Measurements from ENCODE around the gene GPR158. TPM values are rescaled to one million over a fixed set of nuclear protein-coding genes. Genes with fewer than 3 reads are reported as not detected.
"Not testable (repeated sequence)": the region's sequence is repeated elsewhere in the genome, so short reads cannot be mapped to it uniquely, and the experiment has no call there.

GPR158 gene
- total RNA-seq, 1 donor, result 0.43 TPM

DNA sequence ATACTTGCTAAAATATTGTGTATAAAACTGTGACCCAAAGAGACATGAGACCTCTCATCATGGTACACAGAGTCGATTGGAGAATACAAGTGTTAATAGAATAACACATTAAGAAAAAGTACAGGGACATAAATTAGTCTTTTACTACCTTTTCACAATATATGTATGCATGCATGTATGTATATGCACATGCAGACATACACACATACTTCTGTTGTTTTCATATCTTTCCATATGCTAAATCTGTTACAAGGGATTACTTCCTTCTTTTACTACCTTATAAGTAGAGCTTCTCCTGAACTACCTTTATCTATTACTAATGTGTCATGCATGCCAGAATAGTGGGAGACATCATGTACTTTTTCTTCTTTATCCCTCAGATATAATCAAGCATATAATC is 131.6 kb downstream of the GPR158 start:
- no peak for DNase-seq (ENCODE audit: low read depth)
- no peak overlapping the region for H3K4me3 ChIP-seq (ENCODE audit: low read depth, low read length)
- no peak for TF ChIP-seq CTCF (IDR thresholded peaks at IDR 0.05; ENCODE audit: insufficient read depth, low read depth, low read length)

GRCh38 chr10:25308278-25308677 is 133.5 kb downstream of the GPR158 start:
- no peak for TF ChIP-seq CTCF (IDR thresholded peaks at IDR 0.05; ENCODE audit: insufficient read depth, low read depth, low read length)
- no peak overlapping the region for H3K4me3 ChIP-seq (ENCODE audit: low read depth, low read length)
- DNase-seq (ENCODE audit: low read depth), result no peak

- H3K4me3 ChIP-seq (ENCODE audit: low read depth, low read length); DNase-seq (ENCODE audit: low read depth): not testable (repeated sequence)
Measured at GRCh38 chr10:25317596-25318211, 142.9 kb downstream of the GPR158 start.

DNA sequence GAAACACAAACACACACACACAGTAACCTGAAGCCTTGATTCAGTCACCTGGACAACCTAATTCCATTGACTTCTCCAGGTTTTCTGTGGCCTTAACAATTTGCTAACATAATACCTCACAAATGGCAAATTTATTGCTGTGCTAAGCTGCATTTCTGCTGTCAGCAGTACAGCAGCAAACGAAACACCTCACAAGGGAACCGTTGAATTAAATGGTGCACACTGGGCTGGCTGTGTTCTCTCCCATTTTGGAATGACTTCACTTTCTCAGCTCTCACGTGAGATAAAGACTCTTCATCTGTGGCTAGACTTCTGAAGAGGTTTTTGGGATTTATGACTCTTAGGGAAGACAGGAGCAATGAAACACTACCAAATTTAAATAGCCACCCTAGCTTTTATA is 152.5 kb downstream of the GPR158 start:
- DNase-seq (ENCODE audit: low read depth), result no peak
- TF ChIP-seq CTCF (IDR thresholded peaks at IDR 0.05; ENCODE audit: insufficient read depth, low read depth, low read length), result no peak
- H3K4me3 ChIP-seq (ENCODE audit: low read depth, low read length), result no peak overlapping the region

GRCh38 chr10:25328361-25328760 is 153.6 kb downstream of the GPR158 start:
- TF ChIP-seq CTCF (IDR thresholded peaks at IDR 0.05; ENCODE audit: insufficient read depth, low read depth, low read length), result no peak
- no peak overlapping the region for H3K4me3 ChIP-seq (ENCODE audit: low read depth, low read length)
- DNase-seq (ENCODE audit: low read depth), result no peak

GRCh38 chr10:25329587-25329986 is 154.8 kb downstream of the GPR158 start:
- DNase-seq (ENCODE audit: low read depth); H3K4me3 ChIP-seq (ENCODE audit: low read depth, low read length): not testable (repeated sequence)

GRCh38 chr10:25334445-25334844 is 159.6 kb downstream of the GPR158 start:
- no peak for TF ChIP-seq CTCF (IDR thresholded peaks at IDR 0.05; ENCODE audit: insufficient read depth, low read depth, low read length)
- H3K4me3 ChIP-seq (ENCODE audit: low read depth, low read length), result no peak overlapping the region
- DNase-seq (ENCODE audit: low read depth), result no peak

DNA sequence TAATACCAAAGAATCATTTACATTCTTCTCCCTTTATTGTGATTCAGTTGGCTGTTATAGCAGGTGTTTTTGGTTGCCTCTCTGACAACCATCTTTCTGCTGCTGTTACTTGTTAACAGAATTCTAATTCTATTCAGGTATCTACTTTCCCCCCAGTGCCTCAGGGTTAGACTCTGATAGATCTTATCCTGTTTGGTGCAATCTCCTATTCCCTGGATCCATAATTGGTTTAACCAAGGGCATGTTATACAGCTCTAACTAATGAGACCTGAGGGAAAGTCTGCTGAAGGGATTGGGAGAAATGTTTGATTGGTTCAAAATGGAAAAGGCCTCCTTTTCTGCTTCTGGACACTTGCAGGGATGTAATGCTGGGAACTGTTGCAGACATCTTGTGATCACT is 161.5 kb downstream of the GPR158 start:
- no peak for TF ChIP-seq CTCF (IDR thresholded peaks at IDR 0.05; ENCODE audit: insufficient read depth, low read depth, low read length)
- no peak for DNase-seq (ENCODE audit: low read depth)
- H3K4me3 ChIP-seq (ENCODE audit: low read depth, low read length), result no peak overlapping the region

Measured in fibroblast of villous mesenchyme (primary cell).